NOMO-1 (cell line): ENCODE measurements around the gene MYOM1.
"Not testable (repeated sequence)": the region's sequence is repeated elsewhere in the genome, so short reads cannot be mapped to it uniquely, and the experiment has no call there.

Experiments used
- DNase-seq, 2 experiments: peaks; one replicate each; lab custom pipeline; 2025; ENCODE audit not compliant: unreplicated experiment in 2 of 2; lab: John Stamatoyannopoulos, UW

The MYOM1 gene

DNA sequence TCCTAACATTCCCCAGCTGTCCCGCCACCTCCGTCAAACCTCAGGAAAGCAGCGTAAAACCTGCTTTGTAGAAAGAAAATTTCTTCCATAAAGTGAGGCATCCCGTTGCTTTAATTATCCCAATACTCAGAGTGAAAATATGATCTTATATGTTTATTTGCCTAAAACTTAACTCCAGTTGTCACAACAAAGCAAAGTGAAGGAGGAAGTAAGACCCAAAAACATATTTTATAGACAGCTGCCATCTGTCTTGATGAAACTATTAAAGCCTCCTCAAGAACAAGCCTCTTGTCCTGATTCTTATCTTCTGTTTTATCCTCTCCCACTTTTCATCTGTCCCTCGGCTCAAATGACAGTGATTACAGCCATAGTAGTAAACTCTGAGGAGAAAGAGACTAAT is 177.9 kb downstream of the MYOM1 start:
- DNase-seq: no peak

DNA sequence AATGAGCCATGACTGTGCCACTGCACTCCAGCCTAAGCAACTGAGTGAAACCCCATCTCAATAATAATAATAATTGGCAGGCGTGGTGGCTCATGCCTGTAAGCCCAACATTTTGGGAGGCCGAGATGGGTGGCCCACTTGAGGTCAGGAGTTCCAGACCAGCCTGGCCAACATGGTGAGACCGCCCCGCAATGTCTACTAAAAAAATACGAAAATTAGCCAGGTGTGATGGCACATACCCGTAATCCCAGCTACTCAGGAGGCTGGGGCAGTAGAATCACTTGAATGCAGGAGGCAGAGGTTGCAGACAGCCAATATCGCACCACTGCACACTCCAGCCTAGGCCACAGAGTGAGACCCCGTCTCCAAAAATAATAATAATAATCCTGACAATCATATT is 178.9 kb downstream of the MYOM1 start:
- no peak for DNase-seq

DNA sequence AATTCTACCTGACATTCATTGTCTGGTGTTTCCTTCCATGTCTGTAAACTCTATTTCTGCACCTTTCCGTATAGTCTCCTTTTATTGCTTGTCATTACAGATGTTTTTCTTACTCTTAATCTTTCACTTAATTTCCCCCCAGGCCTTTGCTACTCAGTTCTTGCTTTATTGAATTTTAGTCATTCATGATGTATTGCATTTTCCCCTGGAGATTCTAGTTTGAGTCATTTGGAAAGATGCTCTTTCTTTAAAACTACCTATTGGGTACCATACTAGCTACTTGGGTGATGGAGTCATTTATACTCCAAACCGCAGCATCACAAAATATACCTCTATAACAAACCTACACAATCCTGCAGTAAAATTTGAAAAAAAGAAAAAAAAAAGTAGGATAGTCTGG is 179.6 kb downstream of the MYOM1 start:
- DNase-seq: no peak

DNA sequence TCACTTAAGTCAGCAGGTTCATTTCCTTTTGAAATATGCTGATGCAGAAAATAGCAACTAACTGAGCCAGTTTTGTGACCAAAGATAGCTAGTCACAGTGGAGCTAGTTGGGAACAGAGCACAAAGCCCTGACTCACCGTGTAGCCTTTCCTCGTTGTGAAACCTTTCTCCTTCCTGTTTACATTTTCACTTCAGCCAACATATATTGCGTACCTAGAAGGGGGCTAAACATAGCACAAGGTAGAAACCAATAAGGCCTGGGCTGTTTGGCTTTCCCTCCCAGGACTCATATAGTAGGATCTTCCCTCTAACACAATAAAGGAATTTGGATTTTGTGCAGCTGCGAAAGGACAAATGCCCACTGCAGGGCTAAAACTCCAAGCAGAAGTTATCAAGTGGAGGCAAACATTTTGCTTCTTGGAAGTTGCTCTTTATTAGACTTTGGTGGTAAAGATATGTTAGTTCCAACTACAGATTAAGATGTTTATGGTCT is 182.3 kb downstream of the MYOM1 start:
- peak; percentile 44 to 82 for DNase-seq

- no peak for DNase-seq
Observed at GRCh38 chr18:3036108-3036507, 183.7 kb downstream of the MYOM1 start.

DNA sequence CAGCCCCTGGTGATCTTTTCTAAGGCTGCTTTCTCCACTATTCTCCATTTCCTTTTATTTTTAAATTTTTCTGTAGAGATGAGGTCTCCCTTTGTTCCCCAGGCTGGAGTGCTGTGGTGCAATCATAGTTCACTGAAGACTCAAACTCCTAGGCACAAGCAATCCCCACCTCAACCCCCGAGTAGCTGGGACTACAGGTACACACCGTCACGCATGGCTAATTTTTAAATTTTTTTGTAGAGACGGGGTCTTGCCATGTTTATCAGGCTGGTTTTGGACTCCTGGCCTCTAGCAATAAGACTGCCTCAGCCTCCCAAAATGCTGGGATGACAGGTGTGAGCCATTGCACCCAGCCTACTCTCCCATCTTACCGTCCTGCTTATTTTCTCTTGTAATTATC is 184.1 kb downstream of the MYOM1 start:
- DNase-seq: no peak

DNA sequence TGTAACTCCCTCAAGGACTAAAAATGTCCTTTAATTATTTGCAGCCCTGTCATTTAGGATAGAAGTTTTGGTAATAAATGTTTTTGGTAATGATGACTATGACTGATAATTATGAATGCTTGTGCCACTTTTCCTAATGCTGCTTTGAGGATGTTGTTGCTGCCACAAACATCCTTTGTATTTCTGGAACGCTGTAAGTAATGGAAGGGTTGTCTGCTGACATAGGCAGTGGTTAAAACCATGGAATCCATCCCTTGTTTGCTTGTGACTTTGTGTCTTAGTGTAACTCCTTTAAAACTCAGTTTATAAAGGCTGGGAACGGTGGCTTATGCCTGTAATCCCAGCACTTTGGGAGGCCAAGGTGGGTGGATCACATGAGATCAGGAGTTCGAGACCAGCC is 187.0 kb downstream of the MYOM1 start:
- no peak for DNase-seq

- DNase-seq: peak in 1 of 2 experiments; percentile 54
Observed at GRCh38 chr18:3029215-3029952, 190.4 kb downstream of the MYOM1 start.

- DNase-seq: not testable (repeated sequence)
Observed at GRCh38 chr18:3028115-3028514, 191.7 kb downstream of the MYOM1 start.

- no peak for DNase-seq
Observed at GRCh38 chr18:3027370-3027891, 192.3 kb downstream of the MYOM1 start.

DNA sequence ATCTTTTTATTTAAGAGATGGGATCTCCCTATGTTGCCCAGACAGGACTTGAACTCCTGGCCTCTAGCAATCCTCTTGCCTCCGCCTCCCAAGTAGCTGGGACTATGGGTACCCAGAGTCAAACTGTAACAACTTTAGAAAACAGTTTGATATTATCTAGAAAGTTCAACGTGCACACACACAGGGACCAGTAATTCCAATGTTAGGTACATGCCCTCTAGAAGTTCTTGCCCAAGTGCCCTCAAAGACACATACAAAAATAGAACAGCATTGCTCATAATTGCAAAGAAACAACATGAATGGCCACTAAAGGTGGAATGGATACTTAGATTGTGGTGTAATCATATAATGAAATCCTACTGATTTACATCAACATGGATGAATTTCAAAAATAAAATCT is 194.2 kb downstream of the MYOM1 start:
- DNase-seq: no peak

- DNase-seq: not testable (repeated sequence)
Observed at GRCh38 chr18:3023603-3024002, 196.2 kb downstream of the MYOM1 start.
